ENCODE results near the gene CENPT.

DNA sequence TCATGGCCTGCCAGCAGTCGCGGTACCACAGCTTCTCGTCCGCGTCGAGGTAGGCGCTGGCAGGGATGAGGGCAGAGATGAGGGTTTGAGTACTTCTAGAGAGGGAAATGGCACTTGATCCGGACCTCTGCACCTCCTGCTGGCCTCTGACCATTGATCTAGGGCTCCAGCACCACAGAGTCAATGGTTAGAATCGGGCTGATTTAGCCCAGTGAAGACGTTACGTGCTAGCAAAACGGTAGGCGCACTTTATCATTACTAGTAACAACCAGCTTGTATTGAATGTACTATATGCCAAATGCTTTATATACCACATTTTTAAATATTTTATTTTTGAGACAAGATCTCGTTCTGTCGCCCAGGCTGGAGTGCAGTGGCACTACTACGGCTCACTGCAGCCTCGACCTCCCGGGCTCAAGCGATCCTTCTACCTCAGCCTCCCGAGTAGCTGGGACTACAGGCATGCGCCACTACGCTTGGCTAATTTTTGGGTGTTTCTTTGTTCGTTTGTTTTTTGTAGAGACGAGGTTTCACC is 40.3 kb downstream of the CENPT start:
- no peak for TF ChIP-seq POLR2AphosphoS5 (IDR thresholded peaks at IDR 0.05; ENCODE audit: low read depth)
- TF ChIP-seq, protein P1, sequence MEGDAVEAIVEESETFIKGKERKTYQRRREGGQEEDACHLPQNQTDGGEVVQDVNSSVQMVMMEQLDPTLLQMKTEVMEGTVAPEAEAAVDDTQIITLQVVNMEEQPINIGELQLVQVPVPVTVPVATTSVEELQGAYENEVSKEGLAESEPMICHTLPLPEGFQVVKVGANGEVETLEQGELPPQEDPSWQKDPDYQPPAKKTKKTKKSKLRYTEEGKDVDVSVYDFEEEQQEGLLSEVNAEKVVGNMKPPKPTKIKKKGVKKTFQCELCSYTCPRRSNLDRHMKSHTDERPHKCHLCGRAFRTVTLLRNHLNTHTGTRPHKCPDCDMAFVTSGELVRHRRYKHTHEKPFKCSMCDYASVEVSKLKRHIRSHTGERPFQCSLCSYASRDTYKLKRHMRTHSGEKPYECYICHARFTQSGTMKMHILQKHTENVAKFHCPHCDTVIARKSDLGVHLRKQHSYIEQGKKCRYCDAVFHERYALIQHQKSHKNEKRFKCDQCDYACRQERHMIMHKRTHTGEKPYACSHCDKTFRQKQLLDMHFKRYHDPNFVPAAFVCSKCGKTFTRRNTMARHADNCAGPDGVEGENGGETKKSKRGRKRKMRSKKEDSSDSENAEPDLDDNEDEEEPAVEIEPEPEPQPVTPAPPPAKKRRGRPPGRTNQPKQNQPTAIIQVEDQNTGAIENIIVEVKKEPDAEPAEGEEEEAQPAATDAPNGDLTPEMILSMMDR (IDR thresholded peaks at IDR 0.05; ENCODE audit: insufficient read depth, low read length), result no peak
- TF ChIP-seq, protein P2, sequence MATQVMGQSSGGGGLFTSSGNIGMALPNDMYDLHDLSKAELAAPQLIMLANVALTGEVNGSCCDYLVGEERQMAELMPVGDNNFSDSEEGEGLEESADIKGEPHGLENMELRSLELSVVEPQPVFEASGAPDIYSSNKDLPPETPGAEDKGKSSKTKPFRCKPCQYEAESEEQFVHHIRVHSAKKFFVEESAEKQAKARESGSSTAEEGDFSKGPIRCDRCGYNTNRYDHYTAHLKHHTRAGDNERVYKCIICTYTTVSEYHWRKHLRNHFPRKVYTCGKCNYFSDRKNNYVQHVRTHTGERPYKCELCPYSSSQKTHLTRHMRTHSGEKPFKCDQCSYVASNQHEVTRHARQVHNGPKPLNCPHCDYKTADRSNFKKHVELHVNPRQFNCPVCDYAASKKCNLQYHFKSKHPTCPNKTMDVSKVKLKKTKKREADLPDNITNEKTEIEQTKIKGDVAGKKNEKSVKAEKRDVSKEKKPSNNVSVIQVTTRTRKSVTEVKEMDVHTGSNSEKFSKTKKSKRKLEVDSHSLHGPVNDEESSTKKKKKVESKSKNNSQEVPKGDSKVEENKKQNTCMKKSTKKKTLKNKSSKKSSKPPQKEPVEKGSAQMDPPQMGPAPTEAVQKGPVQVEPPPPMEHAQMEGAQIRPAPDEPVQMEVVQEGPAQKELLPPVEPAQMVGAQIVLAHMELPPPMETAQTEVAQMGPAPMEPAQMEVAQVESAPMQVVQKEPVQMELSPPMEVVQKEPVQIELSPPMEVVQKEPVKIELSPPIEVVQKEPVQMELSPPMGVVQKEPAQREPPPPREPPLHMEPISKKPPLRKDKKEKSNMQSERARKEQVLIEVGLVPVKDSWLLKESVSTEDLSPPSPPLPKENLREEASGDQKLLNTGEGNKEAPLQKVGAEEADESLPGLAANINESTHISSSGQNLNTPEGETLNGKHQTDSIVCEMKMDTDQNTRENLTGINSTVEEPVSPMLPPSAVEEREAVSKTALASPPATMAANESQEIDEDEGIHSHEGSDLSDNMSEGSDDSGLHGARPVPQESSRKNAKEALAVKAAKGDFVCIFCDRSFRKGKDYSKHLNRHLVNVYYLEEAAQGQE (IDR thresholded peaks at IDR 0.05; ENCODE audit: insufficient replicate concordance, low read depth), result no peak

Measured in HL-60 (cell line).